Measurements from ENCODE around the gene MRPS15. TPM values are rescaled to one million over a fixed set of nuclear protein-coding genes. Genes with fewer than 3 reads are reported as not detected.
"Not testable (repeated sequence)": the region's sequence is repeated elsewhere in the genome, so short reads cannot be mapped to it uniquely, and the experiment has no call there.

The MRPS15 gene
- total RNA-seq, 1 experiment from 2014 or later: 113 TPM

DNA sequence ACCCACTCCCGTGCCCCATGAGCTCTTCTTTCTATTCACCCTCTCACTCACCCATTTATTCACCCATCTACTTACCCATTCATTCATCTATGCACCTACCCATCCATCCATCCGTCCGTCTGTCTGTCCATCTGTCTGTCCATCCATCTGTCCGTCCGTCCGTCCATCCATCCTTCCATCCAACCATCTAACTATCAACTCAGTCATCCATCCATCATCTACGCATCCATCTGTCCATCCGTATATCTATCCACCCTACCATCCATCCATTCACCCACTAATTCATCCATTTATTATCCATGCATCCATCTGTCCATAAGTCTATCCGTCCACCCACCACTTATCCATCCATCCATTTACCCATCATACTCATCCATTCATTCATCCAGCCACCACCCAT lies 29.3 kb upstream of the MRPS15 start:
- Histone ChIP-seq H3K9me3 (ENCODE audit: control insufficient read depth, insufficient read depth, low read depth, low read length) (no peaks in the 10 kb centered on the region), H3K27ac (ENCODE audit: low read length) (no peak overlapping the region), H3K4me1 (ENCODE audit: control insufficient read depth, insufficient read depth, low read length) (no peaks in the 10 kb centered on the region), H3K27me3 (ENCODE audit: control insufficient read depth, insufficient read depth, low read length) (peaks cover 5% of the 10 kb centered on the region), H3K4me3 (ENCODE audit: low read depth in 2 of 2, low read length in 2 of 2) (no peak overlapping the region), H3K36me3 (ENCODE audit: control insufficient read depth, insufficient read depth, low read length) (no peaks in the 10 kb centered on the region)
- intact Hi-C loops (cut with micrococcal nuclease; ENCODE audit: unreplicated experiment) (no loop called here), in situ Hi-C loops (cut with HindIII; ENCODE audit: low pct_unique_long_range_greater_than_20kb, low sequenced_read_pairs) (no loop called here)
- CTCF ChIA-PET: no interaction called here
- TF ChIP-seq SIN3A (IDR thresholded peaks at IDR 0.05; ENCODE audit: borderline replicate concordance, insufficient read depth, low read depth, low read length): no peak
- TF ChIP-seq, protein P1, sequence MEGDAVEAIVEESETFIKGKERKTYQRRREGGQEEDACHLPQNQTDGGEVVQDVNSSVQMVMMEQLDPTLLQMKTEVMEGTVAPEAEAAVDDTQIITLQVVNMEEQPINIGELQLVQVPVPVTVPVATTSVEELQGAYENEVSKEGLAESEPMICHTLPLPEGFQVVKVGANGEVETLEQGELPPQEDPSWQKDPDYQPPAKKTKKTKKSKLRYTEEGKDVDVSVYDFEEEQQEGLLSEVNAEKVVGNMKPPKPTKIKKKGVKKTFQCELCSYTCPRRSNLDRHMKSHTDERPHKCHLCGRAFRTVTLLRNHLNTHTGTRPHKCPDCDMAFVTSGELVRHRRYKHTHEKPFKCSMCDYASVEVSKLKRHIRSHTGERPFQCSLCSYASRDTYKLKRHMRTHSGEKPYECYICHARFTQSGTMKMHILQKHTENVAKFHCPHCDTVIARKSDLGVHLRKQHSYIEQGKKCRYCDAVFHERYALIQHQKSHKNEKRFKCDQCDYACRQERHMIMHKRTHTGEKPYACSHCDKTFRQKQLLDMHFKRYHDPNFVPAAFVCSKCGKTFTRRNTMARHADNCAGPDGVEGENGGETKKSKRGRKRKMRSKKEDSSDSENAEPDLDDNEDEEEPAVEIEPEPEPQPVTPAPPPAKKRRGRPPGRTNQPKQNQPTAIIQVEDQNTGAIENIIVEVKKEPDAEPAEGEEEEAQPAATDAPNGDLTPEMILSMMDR (IDR thresholded peaks at IDR 0.05): no peak
- TF ChIP-seq, protein P2, sequence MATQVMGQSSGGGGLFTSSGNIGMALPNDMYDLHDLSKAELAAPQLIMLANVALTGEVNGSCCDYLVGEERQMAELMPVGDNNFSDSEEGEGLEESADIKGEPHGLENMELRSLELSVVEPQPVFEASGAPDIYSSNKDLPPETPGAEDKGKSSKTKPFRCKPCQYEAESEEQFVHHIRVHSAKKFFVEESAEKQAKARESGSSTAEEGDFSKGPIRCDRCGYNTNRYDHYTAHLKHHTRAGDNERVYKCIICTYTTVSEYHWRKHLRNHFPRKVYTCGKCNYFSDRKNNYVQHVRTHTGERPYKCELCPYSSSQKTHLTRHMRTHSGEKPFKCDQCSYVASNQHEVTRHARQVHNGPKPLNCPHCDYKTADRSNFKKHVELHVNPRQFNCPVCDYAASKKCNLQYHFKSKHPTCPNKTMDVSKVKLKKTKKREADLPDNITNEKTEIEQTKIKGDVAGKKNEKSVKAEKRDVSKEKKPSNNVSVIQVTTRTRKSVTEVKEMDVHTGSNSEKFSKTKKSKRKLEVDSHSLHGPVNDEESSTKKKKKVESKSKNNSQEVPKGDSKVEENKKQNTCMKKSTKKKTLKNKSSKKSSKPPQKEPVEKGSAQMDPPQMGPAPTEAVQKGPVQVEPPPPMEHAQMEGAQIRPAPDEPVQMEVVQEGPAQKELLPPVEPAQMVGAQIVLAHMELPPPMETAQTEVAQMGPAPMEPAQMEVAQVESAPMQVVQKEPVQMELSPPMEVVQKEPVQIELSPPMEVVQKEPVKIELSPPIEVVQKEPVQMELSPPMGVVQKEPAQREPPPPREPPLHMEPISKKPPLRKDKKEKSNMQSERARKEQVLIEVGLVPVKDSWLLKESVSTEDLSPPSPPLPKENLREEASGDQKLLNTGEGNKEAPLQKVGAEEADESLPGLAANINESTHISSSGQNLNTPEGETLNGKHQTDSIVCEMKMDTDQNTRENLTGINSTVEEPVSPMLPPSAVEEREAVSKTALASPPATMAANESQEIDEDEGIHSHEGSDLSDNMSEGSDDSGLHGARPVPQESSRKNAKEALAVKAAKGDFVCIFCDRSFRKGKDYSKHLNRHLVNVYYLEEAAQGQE (IDR thresholded peaks at IDR 0.05; ENCODE audit: insufficient read depth in 1 of 2, low read depth in 2 of 2, low read length in 1 of 2): no peak
- no peak for TF ChIP-seq TCF7L2 (IDR thresholded peaks at IDR 0.05; ENCODE audit: low read depth, low read length)
- no peak for TF ChIP-seq POLR2AphosphoS5 (IDR thresholded peaks at IDR 0.05; ENCODE audit: low read depth, low read length)
- ATAC-seq (no peak), DNase-seq (ENCODE audit: low read depth, low spot score) (no peak)
- BruUV-seq (replicated peaks): no TSS peak
- POLR2A ChIA-PET: interaction anchor here (0.6 kb wide), 1 partner anchor 11 kb away, joined by 5 read pairs; no protein-coding TSS in a partner anchor

DNA sequence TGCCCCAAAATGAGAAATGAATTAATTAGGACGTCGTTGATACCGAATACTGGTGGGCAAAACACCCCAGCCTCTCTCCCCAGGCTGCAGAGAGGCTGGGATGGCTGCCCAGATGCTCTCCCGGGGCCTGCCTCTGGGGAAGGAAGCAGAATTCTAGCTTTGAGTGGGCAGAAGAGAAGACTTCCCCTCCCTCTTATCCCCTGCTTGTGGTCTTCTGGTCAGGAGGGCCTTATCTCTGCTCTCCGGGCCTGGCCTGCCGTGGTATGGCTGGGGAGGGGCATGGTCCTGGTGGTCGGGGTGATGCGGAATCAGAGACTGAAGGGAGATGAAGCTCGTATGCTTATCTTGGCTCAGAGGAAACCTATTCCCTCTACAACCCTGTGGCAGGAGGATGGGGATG lies 28.3 kb upstream of the MRPS15 start:
- ChIA-PET CTCF (no interaction called here), POLR2A (no interaction called here)
- Histone ChIP-seq H3K9me3 (ENCODE audit: control insufficient read depth, insufficient read depth, low read depth, low read length) (no peaks in the 10 kb centered on the region), H3K27ac (ENCODE audit: low read length) (no peak overlapping the region), H3K4me1 (ENCODE audit: control insufficient read depth, insufficient read depth, low read length) (no peaks in the 10 kb centered on the region), H3K27me3 (ENCODE audit: control insufficient read depth, insufficient read depth, low read length) (no peaks in the 10 kb centered on the region; the same call in 1 of the 2 replicates), H3K36me3 (ENCODE audit: control insufficient read depth, insufficient read depth, low read length) (no peaks in the 10 kb centered on the region), H3K4me3 (ENCODE audit: low read depth in 2 of 2, low read length in 2 of 2) (no peak overlapping the region)
- DNase-seq (ENCODE audit: low read depth, low spot score) (no peak), ATAC-seq (no peak; the same call in 1 of the 2 replicates)
- no peak for TF ChIP-seq SIN3A (IDR thresholded peaks at IDR 0.05; ENCODE audit: borderline replicate concordance, insufficient read depth, low read depth, low read length)
- TF ChIP-seq TCF7L2 (IDR thresholded peaks at IDR 0.05; ENCODE audit: low read depth, low read length): no peak
- no peak for TF ChIP-seq POLR2AphosphoS5 (IDR thresholded peaks at IDR 0.05; ENCODE audit: low read depth, low read length)
- TF ChIP-seq, protein P2 (IDR thresholded peaks at IDR 0.05; ENCODE audit: insufficient read depth in 1 of 2, low read depth in 2 of 2, low read length in 1 of 2): no peak
- BruUV-seq (replicated peaks): no TSS peak
- intact Hi-C loops (cut with micrococcal nuclease; ENCODE audit: unreplicated experiment): no loop called here
- in situ Hi-C loops (cut with HindIII; ENCODE audit: low pct_unique_long_range_greater_than_20kb, low sequenced_read_pairs): no loop called here

DNA sequence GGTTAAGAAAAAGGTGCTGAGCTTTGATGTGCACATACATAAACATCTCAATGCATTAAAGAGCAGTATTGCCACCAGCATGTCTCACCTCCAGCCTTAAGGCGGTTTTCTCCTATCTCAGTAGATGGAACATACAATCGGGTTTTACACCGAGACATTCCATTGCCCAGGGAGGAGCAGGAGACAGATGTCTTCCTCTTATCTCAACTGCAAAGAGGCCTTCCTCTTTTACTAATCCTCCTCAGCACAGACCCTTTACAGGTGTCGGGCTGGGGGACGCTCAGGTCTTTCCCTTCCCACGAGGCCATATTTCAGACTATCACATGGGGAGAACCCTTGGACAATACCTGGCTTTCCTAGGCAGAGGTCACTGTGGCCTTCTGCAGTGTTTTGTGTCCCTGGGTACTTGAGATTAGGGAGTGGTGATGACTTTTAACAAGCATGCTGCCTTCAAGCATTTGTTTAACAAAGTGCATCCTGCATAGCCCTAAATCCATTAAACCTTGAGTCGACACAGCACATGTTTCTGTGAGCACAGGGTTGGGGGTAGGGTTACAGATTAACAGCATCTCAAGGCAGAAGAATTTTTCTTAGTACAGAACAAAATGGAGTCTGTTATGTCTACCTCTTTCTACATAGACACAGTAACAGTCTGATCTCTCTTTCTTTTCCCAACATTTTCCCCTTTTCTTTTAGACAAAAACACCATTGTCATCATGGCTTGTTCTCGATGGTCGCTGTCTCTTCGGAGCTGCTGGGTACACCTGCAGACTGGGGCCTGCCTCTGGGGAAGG lies 25.3 kb upstream of the MRPS15 start:
- H3K27ac ChIP-seq (ENCODE audit: low read length); H3K27me3 ChIP-seq (ENCODE audit: control insufficient read depth, insufficient read depth, low read length); CTCF ChIA-PET; intact Hi-C loops (cut with micrococcal nuclease; ENCODE audit: unreplicated experiment); BruUV-seq (replicated peaks); H3K4me3 ChIP-seq (ENCODE audit: low read depth in 2 of 2, low read length in 2 of 2); H3K9me3 ChIP-seq (ENCODE audit: control insufficient read depth, insufficient read depth, low read depth, low read length); H3K4me1 ChIP-seq (ENCODE audit: control insufficient read depth, insufficient read depth, low read length); in situ Hi-C loops (cut with HindIII; ENCODE audit: low pct_unique_long_range_greater_than_20kb, low sequenced_read_pairs); DNase-seq (ENCODE audit: low read depth, low spot score); ATAC-seq; H3K36me3 ChIP-seq (ENCODE audit: control insufficient read depth, insufficient read depth, low read length); POLR2A ChIA-PET: not testable (repeated sequence)
